ENCODE measurements around the gene CADPS. TPM values are rescaled to one million over a fixed set of nuclear protein-coding genes. Genes with fewer than 3 reads are reported as not detected.

The CADPS gene
- total RNA-seq, 4 donors from 2014 or later = 0.82 to 13.2 TPM; not detected in 2

DNA sequence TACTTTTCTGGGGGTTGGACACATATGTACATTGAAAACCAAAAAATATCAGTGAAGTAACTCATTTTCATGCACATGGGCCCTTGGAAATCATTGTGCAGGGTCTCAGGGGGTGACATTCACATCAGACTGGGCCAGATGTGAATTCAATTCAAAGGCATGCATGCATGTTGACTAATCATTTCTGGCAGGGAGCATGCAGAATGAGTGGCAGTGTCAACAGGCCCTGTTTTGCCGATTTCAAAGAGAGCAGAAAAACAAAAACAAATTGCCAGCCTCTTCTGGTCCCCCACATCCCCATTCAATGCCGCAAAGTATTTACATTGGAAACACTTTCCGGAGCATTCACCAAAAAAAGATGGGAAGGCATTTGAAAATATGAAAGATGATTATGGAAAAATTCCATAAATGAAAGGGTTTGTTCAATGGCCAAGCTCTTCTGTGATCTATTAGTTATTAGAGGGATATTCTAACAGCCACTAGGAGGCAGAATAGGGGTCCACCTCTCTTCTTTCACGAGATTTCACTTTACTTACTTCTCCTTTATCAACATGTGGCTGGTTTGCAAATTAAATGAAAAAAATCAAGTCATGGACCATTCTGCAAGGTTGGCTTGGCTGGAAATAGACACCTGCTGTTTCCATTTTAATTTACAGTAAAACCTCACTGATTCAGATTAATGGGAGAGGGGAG, 382.0 kb downstream of the CADPS start:
- DNase-seq = no peak
- Histone ChIP-seq H3K4me3 (no peak overlapping the region), H3K27ac (no peak overlapping the region), H3K9me3 (no peaks in the 10 kb centered on the region), H3K27me3 (no peaks in the 10 kb centered on the region), H3K36me3 (no peaks in the 10 kb centered on the region), H3K4me1 (no peaks in the 10 kb centered on the region)
- TF ChIP-seq POLR2A (IDR thresholded peaks at IDR 0.05) = no peak
- TF ChIP-seq, protein P1, sequence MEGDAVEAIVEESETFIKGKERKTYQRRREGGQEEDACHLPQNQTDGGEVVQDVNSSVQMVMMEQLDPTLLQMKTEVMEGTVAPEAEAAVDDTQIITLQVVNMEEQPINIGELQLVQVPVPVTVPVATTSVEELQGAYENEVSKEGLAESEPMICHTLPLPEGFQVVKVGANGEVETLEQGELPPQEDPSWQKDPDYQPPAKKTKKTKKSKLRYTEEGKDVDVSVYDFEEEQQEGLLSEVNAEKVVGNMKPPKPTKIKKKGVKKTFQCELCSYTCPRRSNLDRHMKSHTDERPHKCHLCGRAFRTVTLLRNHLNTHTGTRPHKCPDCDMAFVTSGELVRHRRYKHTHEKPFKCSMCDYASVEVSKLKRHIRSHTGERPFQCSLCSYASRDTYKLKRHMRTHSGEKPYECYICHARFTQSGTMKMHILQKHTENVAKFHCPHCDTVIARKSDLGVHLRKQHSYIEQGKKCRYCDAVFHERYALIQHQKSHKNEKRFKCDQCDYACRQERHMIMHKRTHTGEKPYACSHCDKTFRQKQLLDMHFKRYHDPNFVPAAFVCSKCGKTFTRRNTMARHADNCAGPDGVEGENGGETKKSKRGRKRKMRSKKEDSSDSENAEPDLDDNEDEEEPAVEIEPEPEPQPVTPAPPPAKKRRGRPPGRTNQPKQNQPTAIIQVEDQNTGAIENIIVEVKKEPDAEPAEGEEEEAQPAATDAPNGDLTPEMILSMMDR (IDR thresholded peaks at IDR 0.05) = no peak
- intact Hi-C loops (cut with DNase I; ENCODE audit: low total_unique reads) = no loop called here

DNA sequence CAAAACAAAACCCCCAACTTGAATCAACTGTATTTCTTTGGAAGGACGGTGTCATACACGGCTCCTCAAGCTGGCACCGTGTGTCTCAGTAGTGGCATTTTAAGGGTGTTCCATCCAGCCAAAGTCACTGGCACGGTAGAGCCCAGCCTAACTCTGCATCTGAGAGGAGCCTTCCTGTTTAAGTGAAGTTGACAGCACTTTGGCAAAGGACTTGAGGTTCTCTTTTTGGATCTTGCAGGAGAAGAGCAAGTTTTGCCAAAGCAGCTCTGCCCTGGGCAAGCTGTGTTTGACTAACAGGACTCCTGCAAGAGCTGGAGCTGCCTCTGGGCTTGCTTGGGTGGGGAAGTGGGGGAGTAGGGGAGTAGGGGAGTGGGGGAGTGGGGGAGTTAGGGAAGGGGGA, 392.3 kb downstream of the CADPS start:
- no peak for DNase-seq
- no peaks in the 10 kb centered on the region for H3K4me1 ChIP-seq
- no peak overlapping the region for H3K27ac ChIP-seq
- H3K27me3 ChIP-seq = no peaks in the 10 kb centered on the region
- H3K36me3 ChIP-seq = no peaks in the 10 kb centered on the region
- no peaks in the 10 kb centered on the region for H3K9me3 ChIP-seq
- TF ChIP-seq POLR2A (IDR thresholded peaks at IDR 0.05) = no peak
- TF ChIP-seq, protein P1 (IDR thresholded peaks at IDR 0.05) = no peak
- intact Hi-C loops (cut with DNase I; ENCODE audit: low total_unique reads) = no loop called here
- no peak overlapping the region for H3K4me3 ChIP-seq

DNA sequence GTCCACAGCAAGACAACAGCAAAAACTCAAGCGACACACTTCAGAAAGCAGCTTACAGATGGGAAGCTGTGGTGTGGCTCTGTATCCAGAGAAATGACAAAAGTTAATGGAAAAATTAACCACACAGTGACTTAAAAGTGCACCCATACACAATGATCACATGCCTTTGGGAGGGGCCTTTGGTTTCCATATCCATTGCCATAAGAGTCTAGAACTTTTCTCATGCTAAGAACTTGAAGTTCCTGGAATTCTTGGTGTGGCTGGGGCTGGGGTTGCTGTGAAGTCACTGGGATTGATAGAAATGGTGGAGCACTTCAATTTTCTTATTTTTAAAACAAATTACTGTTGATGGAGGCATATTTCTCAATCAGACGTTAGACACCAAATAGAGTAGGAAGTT, 393.3 kb downstream of the CADPS start:
- intact Hi-C loops (cut with DNase I; ENCODE audit: low total_unique reads) = no loop called here
- Histone ChIP-seq H3K27me3 (no peaks in the 10 kb centered on the region), H3K27ac (no peak overlapping the region), H3K4me3 (no peak overlapping the region), H3K36me3 (no peaks in the 10 kb centered on the region), H3K4me1 (no peaks in the 10 kb centered on the region), H3K9me3 (no peaks in the 10 kb centered on the region)
- no peak for DNase-seq
- no peak for TF ChIP-seq POLR2A (IDR thresholded peaks at IDR 0.05)
- TF ChIP-seq, protein P1 (IDR thresholded peaks at IDR 0.05) = no peak

DNA sequence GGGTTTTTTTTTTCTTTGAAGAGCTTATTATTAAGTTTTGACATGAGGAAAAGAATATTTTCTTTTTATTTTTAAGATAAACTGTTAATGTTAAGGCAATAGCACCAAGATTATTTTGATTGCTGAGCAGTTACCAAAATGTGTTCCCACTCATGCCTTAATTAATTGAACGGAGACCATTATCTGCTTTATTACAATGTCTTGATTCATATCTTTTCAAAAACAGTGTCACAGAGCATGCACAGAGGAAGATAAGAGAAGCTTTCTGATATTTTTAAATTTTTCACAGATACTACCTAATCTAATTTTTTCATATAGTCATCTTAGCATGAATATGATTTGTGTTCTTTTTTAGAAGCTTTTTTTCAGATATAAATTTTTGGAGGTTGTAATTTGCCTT, 395.2 kb downstream of the CADPS start:
- DNase-seq = no peak
- Histone ChIP-seq H3K4me3 (no peak overlapping the region), H3K4me1 (no peaks in the 10 kb centered on the region), H3K27ac (no peak overlapping the region), H3K36me3 (no peaks in the 10 kb centered on the region), H3K27me3 (no peaks in the 10 kb centered on the region), H3K9me3 (no peaks in the 10 kb centered on the region)
- intact Hi-C loops (cut with DNase I; ENCODE audit: low total_unique reads) = no loop called here
- no peak for TF ChIP-seq POLR2A (IDR thresholded peaks at IDR 0.05)
- TF ChIP-seq, protein P1 (IDR thresholded peaks at IDR 0.05) = no peak

DNA sequence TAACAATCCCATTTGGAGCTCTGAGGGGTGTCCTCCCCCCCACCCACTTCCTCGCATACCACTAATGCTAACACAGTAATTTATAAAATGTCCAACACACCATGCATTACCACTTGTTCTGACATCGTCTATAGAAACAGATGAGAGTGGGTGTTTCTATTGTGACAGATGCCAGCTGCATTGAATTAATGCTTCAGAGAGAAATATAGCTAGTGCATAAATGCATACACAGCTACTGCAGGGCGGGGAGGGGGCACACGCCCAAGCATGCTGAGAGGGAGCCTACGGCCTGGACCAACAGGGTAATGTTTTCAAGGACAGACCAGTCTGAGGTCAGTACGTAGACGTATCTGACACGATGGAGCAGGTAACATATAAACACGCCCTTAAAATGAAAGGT, 395.9 kb downstream of the CADPS start:
- TF ChIP-seq POLR2A (IDR thresholded peaks at IDR 0.05) = no peak
- TF ChIP-seq, protein P1 (IDR thresholded peaks at IDR 0.05) = no peak
- intact Hi-C loops (cut with DNase I; ENCODE audit: low total_unique reads) = no loop called here
- H3K4me1 ChIP-seq = no peaks in the 10 kb centered on the region
- no peak overlapping the region for H3K4me3 ChIP-seq
- no peaks in the 10 kb centered on the region for H3K9me3 ChIP-seq
- H3K27ac ChIP-seq = no peak overlapping the region
- H3K36me3 ChIP-seq = no peaks in the 10 kb centered on the region
- no peak for DNase-seq
- no peaks in the 10 kb centered on the region for H3K27me3 ChIP-seq
